ENCODE data around the gene TDRD5. TPM values are rescaled to one million over a fixed set of nuclear protein-coding genes. Genes with fewer than 3 reads are reported as not detected.
A peak's percentile ranks its signal among the peaks of the same experiment; 100 is the strongest.
"Not testable (repeated sequence)": the region's sequence is repeated elsewhere in the genome, so short reads cannot be mapped to it uniquely, and the experiment has no call there.

TDRD5 gene
- polyA plus RNA-seq, 1 donor from 2014 or later, result not detected

DNA sequence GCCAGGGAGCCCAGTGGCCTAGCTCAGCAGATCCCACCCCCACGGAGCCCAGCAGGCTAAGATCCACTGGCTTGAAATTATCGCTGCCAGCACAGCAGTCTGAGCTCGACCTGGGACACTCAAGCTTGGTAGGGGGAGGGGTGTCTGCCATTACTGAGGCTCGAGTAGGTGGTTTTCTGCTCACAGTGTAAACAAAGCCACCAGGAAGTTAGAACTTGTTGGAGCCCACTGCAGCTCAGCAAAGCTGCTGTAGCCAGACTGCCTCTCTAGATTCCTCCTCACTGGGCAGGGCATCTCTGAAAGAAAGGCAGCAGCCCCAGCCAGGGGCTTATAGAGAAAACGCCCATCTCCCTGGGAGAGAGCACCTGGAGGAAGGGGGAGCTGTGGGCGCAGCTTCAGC lies 102.9 kb downstream of the TDRD5 start:
- H3K27ac ChIP-seq (ENCODE audit: low read length); H3K4me2 ChIP-seq (ENCODE audit: low read length); H3K27me3 ChIP-seq (ENCODE audit: insufficient read depth, low read depth, low read length); H3K9me2 ChIP-seq (ENCODE audit: insufficient read depth, low read length); H3K4me3 ChIP-seq (ENCODE audit: low read length); H4K20me1 ChIP-seq (ENCODE audit: insufficient read depth); H3K9ac ChIP-seq (ENCODE audit: low read length); H3K79me2 ChIP-seq (replicated peaks; ENCODE audit: insufficient read depth, low read length); H3K9me3 ChIP-seq (ENCODE audit: low read length); H3F3A ChIP-seq (ENCODE audit: insufficient read depth, low read length, poor library complexity, severe bottlenecking); H3K36me3 ChIP-seq (ENCODE audit: insufficient read depth, low read length); H2AFZ ChIP-seq (ENCODE audit: low read depth, low read length): not testable (repeated sequence)

GRCh38 chr1:179702946-179703539 lies 111.4 kb downstream of the TDRD5 start:
- Histone ChIP-seq H3K27ac (ENCODE audit: low read length) (no peak overlapping the region), H3F3A (ENCODE audit: insufficient read depth, low read length, poor library complexity, severe bottlenecking) (no peaks in the 10 kb centered on the region), H3K4me3 (ENCODE audit: low read length) (no peak overlapping the region), H3K4me2 (ENCODE audit: low read length) (no peak overlapping the region), H2AFZ (ENCODE audit: low read depth, low read length) (no peak overlapping the region), H3K9ac (ENCODE audit: low read length) (no peak overlapping the region), H3K27me3 (ENCODE audit: insufficient read depth, low read depth, low read length) (no peaks in the 10 kb centered on the region), H3K9me2 (ENCODE audit: insufficient read depth, low read length) (no peaks in the 10 kb centered on the region), H3K9me3 (ENCODE audit: low read length) (no peaks in the 10 kb centered on the region), H4K20me1 (ENCODE audit: insufficient read depth) (no peaks in the 10 kb centered on the region), H3K36me3 (ENCODE audit: insufficient read depth, low read length) (no peaks in the 10 kb centered on the region), H3K79me2 (replicated peaks; ENCODE audit: insufficient read depth, low read length) (no peaks in the 10 kb centered on the region)
- TF ChIP-seq SMC3 (conservative IDR thresholded peaks at IDR 0.05; ENCODE audit: poor library complexity), result no peak

GRCh38 chr1:179706339-179706941 lies 114.8 kb downstream of the TDRD5 start:
- Histone ChIP-seq H3K9ac (ENCODE audit: low read length) (no peak overlapping the region), H3K27me3 (ENCODE audit: insufficient read depth, low read depth, low read length) (no peaks in the 10 kb centered on the region), H3F3A (ENCODE audit: insufficient read depth, low read length, poor library complexity, severe bottlenecking) (no peaks in the 10 kb centered on the region), H3K4me3 (ENCODE audit: low read length) (no peak overlapping the region), H3K27ac (ENCODE audit: low read length) (no peak overlapping the region), H3K4me2 (ENCODE audit: low read length) (no peak overlapping the region), H3K79me2 (replicated peaks; ENCODE audit: insufficient read depth, low read length) (no peaks in the 10 kb centered on the region), H3K9me3 (ENCODE audit: low read length) (no peaks in the 10 kb centered on the region), H3K9me2 (ENCODE audit: insufficient read depth, low read length) (no peaks in the 10 kb centered on the region), H4K20me1 (ENCODE audit: insufficient read depth) (no peaks in the 10 kb centered on the region), H2AFZ (ENCODE audit: low read depth, low read length) (no peak overlapping the region), H3K36me3 (ENCODE audit: insufficient read depth, low read length) (no peaks in the 10 kb centered on the region)
- peak; percentile 91 for TF ChIP-seq SMC3 (conservative IDR thresholded peaks at IDR 0.05; ENCODE audit: poor library complexity)
- TF ChIP-seq, protein P1, sequence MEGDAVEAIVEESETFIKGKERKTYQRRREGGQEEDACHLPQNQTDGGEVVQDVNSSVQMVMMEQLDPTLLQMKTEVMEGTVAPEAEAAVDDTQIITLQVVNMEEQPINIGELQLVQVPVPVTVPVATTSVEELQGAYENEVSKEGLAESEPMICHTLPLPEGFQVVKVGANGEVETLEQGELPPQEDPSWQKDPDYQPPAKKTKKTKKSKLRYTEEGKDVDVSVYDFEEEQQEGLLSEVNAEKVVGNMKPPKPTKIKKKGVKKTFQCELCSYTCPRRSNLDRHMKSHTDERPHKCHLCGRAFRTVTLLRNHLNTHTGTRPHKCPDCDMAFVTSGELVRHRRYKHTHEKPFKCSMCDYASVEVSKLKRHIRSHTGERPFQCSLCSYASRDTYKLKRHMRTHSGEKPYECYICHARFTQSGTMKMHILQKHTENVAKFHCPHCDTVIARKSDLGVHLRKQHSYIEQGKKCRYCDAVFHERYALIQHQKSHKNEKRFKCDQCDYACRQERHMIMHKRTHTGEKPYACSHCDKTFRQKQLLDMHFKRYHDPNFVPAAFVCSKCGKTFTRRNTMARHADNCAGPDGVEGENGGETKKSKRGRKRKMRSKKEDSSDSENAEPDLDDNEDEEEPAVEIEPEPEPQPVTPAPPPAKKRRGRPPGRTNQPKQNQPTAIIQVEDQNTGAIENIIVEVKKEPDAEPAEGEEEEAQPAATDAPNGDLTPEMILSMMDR (IDR thresholded peaks at IDR 0.05; ENCODE audit: poor library complexity, severe bottlenecking), result peak; percentile 93
- peak; percentile 96 for TF ChIP-seq RAD21 (conservative IDR thresholded peaks at IDR 0.05)
- no peak for TF ChIP-seq POLR2AphosphoS5 (IDR thresholded peaks at IDR 0.05)
- no peak for TF ChIP-seq TAF1 (IDR thresholded peaks at IDR 0.05; ENCODE audit: low read depth)
- no peak for TF ChIP-seq MXI1 (conservative IDR thresholded peaks at IDR 0.05; ENCODE audit: poor library complexity, severe bottlenecking)

- Histone ChIP-seq H3K36me3 (ENCODE audit: insufficient read depth, low read length) (no peaks in the 10 kb centered on the region), H3K9me3 (ENCODE audit: low read length) (no peaks in the 10 kb centered on the region), H4K20me1 (ENCODE audit: insufficient read depth) (no peaks in the 10 kb centered on the region), H3K9ac (ENCODE audit: low read length) (no peak overlapping the region), H3F3A (ENCODE audit: insufficient read depth, low read length, poor library complexity, severe bottlenecking) (no peaks in the 10 kb centered on the region), H3K4me3 (ENCODE audit: low read length) (no peak overlapping the region), H3K4me2 (ENCODE audit: low read length) (no peak overlapping the region), H2AFZ (ENCODE audit: low read depth, low read length) (no peak overlapping the region), H3K9me2 (ENCODE audit: insufficient read depth, low read length) (no peaks in the 10 kb centered on the region), H3K27me3 (ENCODE audit: insufficient read depth, low read depth, low read length) (no peaks in the 10 kb centered on the region), H3K79me2 (replicated peaks; ENCODE audit: insufficient read depth, low read length) (no peaks in the 10 kb centered on the region), H3K27ac (ENCODE audit: low read length) (no peak overlapping the region)
- TF ChIP-seq TAF1 (IDR thresholded peaks at IDR 0.05; ENCODE audit: low read depth) (no peak), POLR2AphosphoS5 (IDR thresholded peaks at IDR 0.05) (no peak), MXI1 (conservative IDR thresholded peaks at IDR 0.05; ENCODE audit: poor library complexity, severe bottlenecking) (no peak), EP300 (conservative IDR thresholded peaks at IDR 0.05; ENCODE audit: poor library complexity, severe bottlenecking) (no peak), SMC3 (conservative IDR thresholded peaks at IDR 0.05; ENCODE audit: poor library complexity) (no peak), EZH2 (IDR thresholded peaks at IDR 0.05; ENCODE audit: borderline replicate concordance, insufficient read depth, low read length, poor library complexity, severe bottlenecking) (no peak), RAD21 (conservative IDR thresholded peaks at IDR 0.05) (no peak)
- TF ChIP-seq, protein P2, sequence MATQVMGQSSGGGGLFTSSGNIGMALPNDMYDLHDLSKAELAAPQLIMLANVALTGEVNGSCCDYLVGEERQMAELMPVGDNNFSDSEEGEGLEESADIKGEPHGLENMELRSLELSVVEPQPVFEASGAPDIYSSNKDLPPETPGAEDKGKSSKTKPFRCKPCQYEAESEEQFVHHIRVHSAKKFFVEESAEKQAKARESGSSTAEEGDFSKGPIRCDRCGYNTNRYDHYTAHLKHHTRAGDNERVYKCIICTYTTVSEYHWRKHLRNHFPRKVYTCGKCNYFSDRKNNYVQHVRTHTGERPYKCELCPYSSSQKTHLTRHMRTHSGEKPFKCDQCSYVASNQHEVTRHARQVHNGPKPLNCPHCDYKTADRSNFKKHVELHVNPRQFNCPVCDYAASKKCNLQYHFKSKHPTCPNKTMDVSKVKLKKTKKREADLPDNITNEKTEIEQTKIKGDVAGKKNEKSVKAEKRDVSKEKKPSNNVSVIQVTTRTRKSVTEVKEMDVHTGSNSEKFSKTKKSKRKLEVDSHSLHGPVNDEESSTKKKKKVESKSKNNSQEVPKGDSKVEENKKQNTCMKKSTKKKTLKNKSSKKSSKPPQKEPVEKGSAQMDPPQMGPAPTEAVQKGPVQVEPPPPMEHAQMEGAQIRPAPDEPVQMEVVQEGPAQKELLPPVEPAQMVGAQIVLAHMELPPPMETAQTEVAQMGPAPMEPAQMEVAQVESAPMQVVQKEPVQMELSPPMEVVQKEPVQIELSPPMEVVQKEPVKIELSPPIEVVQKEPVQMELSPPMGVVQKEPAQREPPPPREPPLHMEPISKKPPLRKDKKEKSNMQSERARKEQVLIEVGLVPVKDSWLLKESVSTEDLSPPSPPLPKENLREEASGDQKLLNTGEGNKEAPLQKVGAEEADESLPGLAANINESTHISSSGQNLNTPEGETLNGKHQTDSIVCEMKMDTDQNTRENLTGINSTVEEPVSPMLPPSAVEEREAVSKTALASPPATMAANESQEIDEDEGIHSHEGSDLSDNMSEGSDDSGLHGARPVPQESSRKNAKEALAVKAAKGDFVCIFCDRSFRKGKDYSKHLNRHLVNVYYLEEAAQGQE (IDR thresholded peaks at IDR 0.05; ENCODE audit: borderline replicate concordance), result no peak
- TF ChIP-seq, protein P1 (IDR thresholded peaks at IDR 0.05; ENCODE audit: poor library complexity, severe bottlenecking), result no peak
These were observed 115.8 kb downstream of the TDRD5 start for GRCh38 chr1:179707406-179707805.
